Thyroid gland (tissue), 4 donors: ENCODE data around the gene STIL.
"Not testable (repeated sequence)": the region's sequence is repeated elsewhere in the genome, so short reads cannot be mapped to it uniquely, and the experiment has no call there.

Experiments
- CTCF ChIP-seq, 6 experiments: fragments of 200-600 bp in 3 of 6; fragments of 450-650 bp in 3 of 6; sonication (generic) in 3 of 6; IDR thresholded peaks; one replicate each; pipeline ENCODE4 v1.5.1; 2016 to 2019; ENCODE audit warnings: antibody characterized with exemption in 6 of 6, mild to moderate bottlenecking in 2 of 6, inconsistent platforms in 1 of 6, moderate library complexity in 1 of 6
- POLR2A ChIP-seq, 2 donors: fragments of 450-650 bp; IDR thresholded peaks; one replicate each; pipeline ENCODE4 v1.6.1; 2017; ENCODE audit warnings: antibody characterized with exemption in 2 of 2, mild to moderate bottlenecking in 2 of 2, moderate library complexity in 1 of 2

- not testable (repeated sequence) for TF ChIP-seq CTCF, POLR2A (IDR thresholded peaks at IDR 0.05)
These were observed 19.1 kb downstream of the STIL start for GRCh38 chr1:47294863-47295262.
